ENCODE results near the gene MSI2.

The MSI2 gene

GRCh38 chr17:57533684-57534305, 277.5 kb downstream of the MSI2 start:
- FAIRE-seq: no peak

GRCh38 chr17:57534863-57535248, 278.5 kb downstream of the MSI2 start:
- FAIRE-seq: no peak

GRCh38 chr17:57535249-57535966, 279.1 kb downstream of the MSI2 start:
- FAIRE-seq: no peak

- FAIRE-seq: no peak
Observed at GRCh38 chr17:57536289-57536688, 280.0 kb downstream of the MSI2 start.

- no peak for FAIRE-seq
Observed at GRCh38 chr17:57536789-57537523, 280.6 kb downstream of the MSI2 start.

- FAIRE-seq: no peak
Observed at GRCh38 chr17:57537524-57538410, 281.4 kb downstream of the MSI2 start.

- no peak for FAIRE-seq
Observed at GRCh38 chr17:57538736-57539456, 282.6 kb downstream of the MSI2 start.

GRCh38 chr17:57539529-57540301, 283.4 kb downstream of the MSI2 start:
- no peak for FAIRE-seq

- FAIRE-seq: no peak
Observed at GRCh38 chr17:57540596-57540995, 284.3 kb downstream of the MSI2 start.

- no peak for FAIRE-seq
Observed at GRCh38 chr17:57541049-57541448, 284.7 kb downstream of the MSI2 start.

GRCh38 chr17:57541472-57542394, 285.4 kb downstream of the MSI2 start:
- no peak for FAIRE-seq

- no peak for FAIRE-seq
Observed at GRCh38 chr17:57542510-57542909, 286.2 kb downstream of the MSI2 start.

- no peak for FAIRE-seq
Observed at GRCh38 chr17:57543230-57543629, 286.9 kb downstream of the MSI2 start.

- FAIRE-seq: no peak
Observed at GRCh38 chr17:57544401-57544800, 288.1 kb downstream of the MSI2 start.

GRCh38 chr17:57544834-57545463, 288.6 kb downstream of the MSI2 start:
- no peak for FAIRE-seq

GRCh38 chr17:57545731-57546342, 289.5 kb downstream of the MSI2 start:
- no peak for FAIRE-seq

- no peak for FAIRE-seq
Observed at GRCh38 chr17:57548421-57549410, 292.4 kb downstream of the MSI2 start.

GRCh38 chr17:57549468-57549867, 293.1 kb downstream of the MSI2 start:
- no peak for FAIRE-seq
